Left lung (tissue), 10 donors: ENCODE measurements around the gene TMEM140. TPM values are rescaled to one million over a fixed set of nuclear protein-coding genes. Genes with fewer than 3 reads are reported as not detected.

ENCODE experiments used
- ATAC-seq: fragments of 200-7000 bp; cut with Tn5 transposase; one replicate; pipeline ENCODE4 v1.9.1; 2020; ENCODE audit warnings: moderate library complexity
- DNase-seq, 4 donors: peaks; one replicate each; pipeline ENCODE4 v3.0.0-alpha.2; 2013 to 2020
- H3K27ac ChIP-seq, 2 donors: fragments of 200-600 bp; sonication (generic) in 1 of 2; one replicate each; pipeline versions ENCODE4 v1.5.0 to v1.8.0; 2020 to 2021
- H3K27me3 ChIP-seq, 2 donors: fragments of 200-600 bp; sonication (generic) in 1 of 2; one replicate each; pipeline versions ENCODE4 v1.5.0 to v1.8.0; 2020 to 2021
- H3K36me3 ChIP-seq, 2 donors: fragments of 200-600 bp; sonication (generic) in 1 of 2; one replicate each; pipeline versions ENCODE4 v1.5.0 to v1.8.0; 2020 to 2021
- H3K4me1 ChIP-seq, 2 donors: fragments of 200-600 bp; one replicate each; pipeline ENCODE4 v1.8.0; 2021
- H3K4me3 ChIP-seq, 2 donors: fragments of 200-600 bp; sonication (generic) in 1 of 2; one replicate each; pipeline versions ENCODE4 v1.5.0 to v1.8.0; 2020 to 2021; ENCODE audit warnings: mild to moderate bottlenecking in 1 of 2
- H3K9me3 ChIP-seq, 2 donors: fragments of 200-600 bp; sonication (generic) in 1 of 2; one replicate each; pipeline versions ENCODE4 v1.5.0 to v1.8.0; 2020 to 2021
- intact Hi-C, 2 donors: fragments of 100-400 bp; cut with DNase I; formaldehyde crosslinking; loops; one replicate each; pipeline versions ENCODE4 v1.11.2 to v1.14.2; 2022
- polyA plus RNA-seq, 6 donors: library from polyadenylated mRNA; unstranded; fragments of 120-200 nt; gene quantifications; one replicate each; pipeline ENCODE4 v1.2.1, GENCODE V29; 2013; ENCODE audit not compliant: insufficient read length in 6 of 6
- total RNA-seq, 2 donors: library from RNA; stranded (reverse); fragmentation: NEBNext Ultra II Directional; extraction: Animal tissue kit (Norgen Biotek cat#: 25700); gene quantifications; one replicate each; pipeline ENCODE4 v1.2.1, GENCODE V29; 2021
- TF ChIP-seq, protein P1 (sequence below), 2 donors: fragments of 200-600 bp; sonication (generic) in 1 of 2; IDR thresholded peaks; one replicate each; pipeline versions ENCODE4 v1.5.0 to v1.8.0; 2021; ENCODE audit warnings: antibody characterized with exemption in 2 of 2
- donor health status: DM: no; HTN: yes; CAD: no.
- donor health status: DM: no; HTN: no; CAD: no.

The TMEM140 gene
- total and polyA plus RNA-seq, 8 donors, result 17.7 to 25.4 (median 19.1) TPM

DNA sequence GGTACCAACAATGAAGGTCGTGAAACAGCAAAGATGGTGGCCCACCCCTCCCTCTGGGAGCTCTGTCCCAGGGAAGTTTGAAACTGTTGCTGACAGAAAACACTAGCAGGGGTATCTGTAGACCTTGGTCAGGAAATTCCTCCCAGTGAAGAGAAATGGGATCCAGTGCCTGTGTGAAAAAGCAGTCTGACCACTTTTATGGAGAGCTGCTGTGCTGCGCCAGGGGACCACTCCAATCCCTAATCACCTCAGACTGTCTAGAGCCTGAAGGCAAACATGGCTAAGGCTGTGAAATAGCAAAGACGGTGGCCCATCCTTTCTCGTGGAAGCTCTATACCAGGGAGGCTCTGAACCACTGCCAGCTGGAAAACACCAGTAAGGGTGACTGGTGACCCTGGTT lies 38.3 kb upstream of the TMEM140 start:
- Histone ChIP-seq H3K4me3 (no peak overlapping the region), H3K36me3 (no peaks in the 10 kb centered on the region), H3K27ac (no peak overlapping the region), H3K4me1 (no peaks in the 10 kb centered on the region), H3K27me3 (no peaks in the 10 kb centered on the region), H3K9me3 (peaks cover 0 to 3% of the 10 kb centered on the region in 2 donors)
- TF ChIP-seq, protein P1, sequence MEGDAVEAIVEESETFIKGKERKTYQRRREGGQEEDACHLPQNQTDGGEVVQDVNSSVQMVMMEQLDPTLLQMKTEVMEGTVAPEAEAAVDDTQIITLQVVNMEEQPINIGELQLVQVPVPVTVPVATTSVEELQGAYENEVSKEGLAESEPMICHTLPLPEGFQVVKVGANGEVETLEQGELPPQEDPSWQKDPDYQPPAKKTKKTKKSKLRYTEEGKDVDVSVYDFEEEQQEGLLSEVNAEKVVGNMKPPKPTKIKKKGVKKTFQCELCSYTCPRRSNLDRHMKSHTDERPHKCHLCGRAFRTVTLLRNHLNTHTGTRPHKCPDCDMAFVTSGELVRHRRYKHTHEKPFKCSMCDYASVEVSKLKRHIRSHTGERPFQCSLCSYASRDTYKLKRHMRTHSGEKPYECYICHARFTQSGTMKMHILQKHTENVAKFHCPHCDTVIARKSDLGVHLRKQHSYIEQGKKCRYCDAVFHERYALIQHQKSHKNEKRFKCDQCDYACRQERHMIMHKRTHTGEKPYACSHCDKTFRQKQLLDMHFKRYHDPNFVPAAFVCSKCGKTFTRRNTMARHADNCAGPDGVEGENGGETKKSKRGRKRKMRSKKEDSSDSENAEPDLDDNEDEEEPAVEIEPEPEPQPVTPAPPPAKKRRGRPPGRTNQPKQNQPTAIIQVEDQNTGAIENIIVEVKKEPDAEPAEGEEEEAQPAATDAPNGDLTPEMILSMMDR (IDR thresholded peaks at IDR 0.05), result no peak
- intact Hi-C loops, result no loop called here
- ATAC-seq (no peak), DNase-seq (peak in 1 of 4 donors; percentile 31)

DNA sequence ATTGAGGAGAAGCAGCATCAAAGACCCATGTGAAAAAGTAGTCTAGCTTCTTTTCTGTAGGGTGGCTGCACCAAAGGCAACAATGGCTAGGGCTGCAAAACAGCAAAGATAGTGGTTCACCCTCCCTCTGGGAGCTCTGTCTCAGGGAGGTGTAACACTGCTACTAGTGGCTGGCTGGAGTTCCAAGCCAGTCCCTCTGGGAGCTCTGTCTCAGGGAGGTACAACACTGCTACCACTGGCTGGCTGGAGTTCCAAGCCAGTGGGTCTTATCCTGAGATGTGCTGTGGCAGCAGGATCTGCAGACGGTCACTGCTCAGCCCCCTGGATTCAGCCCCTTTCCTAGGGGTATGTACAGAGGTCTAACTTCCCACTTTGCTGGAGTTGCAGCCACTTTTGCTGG lies 37.9 kb upstream of the TMEM140 start:
- Histone ChIP-seq H3K36me3 (no peaks in the 10 kb centered on the region), H3K27me3 (no peaks in the 10 kb centered on the region), H3K27ac (no peak overlapping the region), H3K4me3 (no peak overlapping the region), H3K9me3 (peaks cover 0 to 3% of the 10 kb centered on the region in 2 donors), H3K4me1 (no peaks in the 10 kb centered on the region)
- TF ChIP-seq, protein P1 (IDR thresholded peaks at IDR 0.05), result no peak
- DNase-seq, result no peak
- intact Hi-C loops, result no loop called here
- no peak for ATAC-seq

DNA sequence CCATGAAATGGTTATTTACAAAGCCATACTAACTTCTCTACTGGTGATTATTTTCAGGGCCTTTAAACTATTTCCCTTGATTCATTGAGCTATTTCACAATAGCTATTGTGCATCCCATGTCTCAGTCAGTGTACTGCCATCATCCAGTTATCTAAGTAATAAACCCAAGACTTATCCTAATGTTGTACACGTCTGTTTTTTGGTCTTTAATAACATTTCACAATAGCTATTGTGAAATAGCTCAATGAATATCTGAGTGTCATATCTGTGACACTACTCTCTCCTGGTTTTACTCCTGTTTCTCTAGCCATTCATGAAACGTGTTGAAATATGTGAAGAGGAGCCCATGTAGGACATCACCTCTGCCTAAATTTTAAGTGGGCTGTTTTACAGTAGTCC lies 36.5 kb upstream of the TMEM140 start:
- no peaks in the 10 kb centered on the region for H3K27me3 ChIP-seq
- H3K36me3 ChIP-seq, result no peaks in the 10 kb centered on the region
- TF ChIP-seq, protein P1 (IDR thresholded peaks at IDR 0.05), result no peak
- DNase-seq (no peak), ATAC-seq (no peak)
- intact Hi-C loops, result no loop called here
- H3K4me1 ChIP-seq, result no peaks in the 10 kb centered on the region
- no peaks in the 10 kb centered on the region for H3K9me3 ChIP-seq
- H3K4me3 ChIP-seq, result no peak overlapping the region
- no peak overlapping the region for H3K27ac ChIP-seq

DNA sequence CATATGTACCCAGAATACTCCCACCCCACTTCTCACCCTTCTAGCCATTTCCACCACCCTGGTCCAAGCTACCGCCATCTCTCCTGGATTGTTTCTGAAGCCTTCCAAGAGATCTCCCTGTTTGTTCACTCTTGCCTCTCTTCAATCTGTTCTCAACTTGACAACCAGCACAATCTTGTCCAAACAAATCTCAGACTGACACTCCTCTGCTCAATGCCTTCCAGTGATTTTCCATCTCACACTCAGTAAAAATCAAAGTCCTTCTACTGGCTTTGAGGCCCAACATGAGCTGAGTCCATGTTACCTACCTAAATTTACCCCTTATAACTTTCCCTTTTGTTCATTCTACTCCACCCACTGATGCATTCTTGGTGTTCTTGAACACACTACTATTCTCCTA lies 33.2 kb upstream of the TMEM140 start:
- intact Hi-C loops, result no loop called here
- H3K27ac ChIP-seq, result no peak overlapping the region
- TF ChIP-seq, protein P1 (IDR thresholded peaks at IDR 0.05), result no peak
- H3K4me3 ChIP-seq, result no peak overlapping the region
- H3K36me3 ChIP-seq, result no peaks in the 10 kb centered on the region
- DNase-seq (no peak), ATAC-seq (no peak)
- H3K9me3 ChIP-seq, result peaks cover 0 to 3% of the 10 kb centered on the region in 2 donors
- no peaks in the 10 kb centered on the region for H3K4me1 ChIP-seq
- no peaks in the 10 kb centered on the region for H3K27me3 ChIP-seq

DNA sequence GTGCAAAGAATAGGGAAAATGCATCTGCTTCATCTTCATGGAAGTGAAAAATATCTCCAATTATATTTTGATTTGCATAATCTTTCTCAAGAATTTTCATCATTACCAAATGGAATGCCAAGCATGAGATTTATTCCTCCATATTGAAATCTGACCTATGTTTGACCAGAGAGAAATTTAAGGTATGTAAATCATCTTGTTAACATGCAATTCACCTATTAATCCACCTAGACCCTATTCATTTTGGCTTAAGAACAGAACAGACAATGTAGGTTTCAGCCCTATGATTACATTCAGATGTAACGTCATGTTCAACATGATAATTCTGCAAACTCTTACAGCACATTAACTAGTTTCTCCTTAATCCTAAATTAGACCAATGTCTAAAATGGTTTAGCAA lies 30.8 kb upstream of the TMEM140 start:
- ATAC-seq (no peak), DNase-seq (no peak)
- TF ChIP-seq, protein P1 (IDR thresholded peaks at IDR 0.05), result no peak
- no peak overlapping the region for H3K27ac ChIP-seq
- no peak overlapping the region for H3K4me3 ChIP-seq
- peaks cover 0 to 16% of the 10 kb centered on the region in 2 donors for H3K9me3 ChIP-seq
- intact Hi-C loops, result no loop called here
- no peaks in the 10 kb centered on the region for H3K36me3 ChIP-seq
- no peaks in the 10 kb centered on the region for H3K4me1 ChIP-seq
- H3K27me3 ChIP-seq, result no peaks in the 10 kb centered on the region
